Measurements from ENCODE around the gene AKAP11.

DNA sequence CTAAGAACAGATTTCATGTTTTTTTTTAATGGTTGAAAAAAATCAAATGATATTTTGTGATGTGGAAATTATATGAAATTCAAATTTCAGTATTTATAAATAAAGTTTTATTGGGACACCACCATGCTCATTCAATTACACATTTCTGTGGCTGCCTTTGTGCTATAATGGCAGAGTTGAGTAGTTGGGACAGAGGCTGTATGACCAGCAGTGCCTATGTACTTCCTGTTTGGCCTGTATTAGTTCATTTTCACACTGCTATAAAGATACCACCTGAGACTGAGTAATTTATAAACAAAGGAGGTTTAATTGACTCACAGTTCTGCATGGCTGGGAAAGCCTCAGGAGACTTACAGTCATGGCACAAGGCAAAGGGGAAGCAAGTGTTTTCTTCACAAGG lies 33.6 kb downstream of the AKAP11 start:
- TF ChIP-seq, protein P1, sequence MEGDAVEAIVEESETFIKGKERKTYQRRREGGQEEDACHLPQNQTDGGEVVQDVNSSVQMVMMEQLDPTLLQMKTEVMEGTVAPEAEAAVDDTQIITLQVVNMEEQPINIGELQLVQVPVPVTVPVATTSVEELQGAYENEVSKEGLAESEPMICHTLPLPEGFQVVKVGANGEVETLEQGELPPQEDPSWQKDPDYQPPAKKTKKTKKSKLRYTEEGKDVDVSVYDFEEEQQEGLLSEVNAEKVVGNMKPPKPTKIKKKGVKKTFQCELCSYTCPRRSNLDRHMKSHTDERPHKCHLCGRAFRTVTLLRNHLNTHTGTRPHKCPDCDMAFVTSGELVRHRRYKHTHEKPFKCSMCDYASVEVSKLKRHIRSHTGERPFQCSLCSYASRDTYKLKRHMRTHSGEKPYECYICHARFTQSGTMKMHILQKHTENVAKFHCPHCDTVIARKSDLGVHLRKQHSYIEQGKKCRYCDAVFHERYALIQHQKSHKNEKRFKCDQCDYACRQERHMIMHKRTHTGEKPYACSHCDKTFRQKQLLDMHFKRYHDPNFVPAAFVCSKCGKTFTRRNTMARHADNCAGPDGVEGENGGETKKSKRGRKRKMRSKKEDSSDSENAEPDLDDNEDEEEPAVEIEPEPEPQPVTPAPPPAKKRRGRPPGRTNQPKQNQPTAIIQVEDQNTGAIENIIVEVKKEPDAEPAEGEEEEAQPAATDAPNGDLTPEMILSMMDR (IDR thresholded peaks at IDR 0.05; ENCODE audit: low read length): no peak
- no peak for TF ChIP-seq EZH2 (optimal IDR thresholded peaks at IDR 0.05; ENCODE audit: low read depth, low read length)
